ENCODE data around the gene NFATC2.
"Not testable (repeated sequence)": the region's sequence is repeated elsewhere in the genome, so short reads cannot be mapped to it uniquely, and the experiment has no call there.

DNA sequence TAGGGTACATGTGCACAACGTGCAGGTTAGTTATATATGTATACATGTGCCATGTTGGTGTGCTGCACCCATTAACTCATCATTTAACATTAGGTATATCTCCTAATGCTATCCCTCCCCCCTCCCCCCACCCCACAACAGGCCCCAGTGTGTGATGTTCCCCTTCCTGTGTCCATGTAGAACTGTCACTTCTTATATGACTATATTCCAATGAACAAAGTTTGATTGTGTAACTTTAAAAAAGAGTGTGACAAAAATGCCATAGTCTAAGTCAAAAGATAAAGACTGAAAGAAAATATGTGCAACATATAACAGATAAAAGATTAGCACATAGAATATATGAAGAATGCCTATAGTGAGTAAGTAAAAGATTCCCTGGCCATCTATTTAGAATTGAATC is 66.4 kb downstream of the NFATC2 start:
- not testable (repeated sequence) for TF ChIP-seq POLR2A (IDR thresholded peaks at IDR 0.05; ENCODE audit: low read length); GATA1 (IDR thresholded peaks at IDR 0.05; ENCODE audit: low read depth, low read length)
